Hypothalamus (tissue), 51 donors: Measurements from ENCODE around the gene FRRS1.
A peak's percentile ranks its signal among the peaks of the same experiment; 100 is the strongest.
"Not testable (repeated sequence)": the region's sequence is repeated elsewhere in the genome, so short reads cannot be mapped to it uniquely, and the experiment has no call there.

ENCODE experiments used
- DNase-seq, 51 donors: peaks; one replicate each; lab custom pipeline; 2025; lab: John Stamatoyannopoulos, UW

The FRRS1 gene

DNA sequence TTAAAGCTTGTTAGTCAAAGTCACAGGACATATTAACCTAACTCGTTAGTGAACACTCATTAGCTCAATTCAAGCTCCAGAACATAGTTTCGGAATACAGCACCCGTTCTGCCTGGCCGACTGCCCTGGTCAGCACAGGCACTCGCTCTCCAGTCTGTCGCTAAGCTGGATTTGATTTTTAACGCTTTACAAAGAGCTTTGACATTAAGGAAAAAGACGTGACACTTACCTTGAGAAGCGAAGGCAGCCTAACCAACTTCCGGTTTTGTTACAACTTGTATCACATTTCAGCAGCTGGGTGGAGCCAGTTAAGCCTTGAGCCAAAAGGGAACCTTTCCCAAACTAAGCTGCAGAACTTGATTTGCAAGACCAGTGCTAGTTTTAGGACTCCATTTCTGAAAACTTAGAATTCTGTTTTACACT lies at the start of gene FRRS1:
Gene FRRS1, minus strand, starts transcription at position 258 of the 423 bp plus-strand sequence. CDS start 17,867 bp downstream, outside the sequence.
- DNase-seq, result peak in 24 of 51 donors; percentile 0 to 27 (median 4)

- no peak for DNase-seq
Measured at GRCh38 chr1:99814373-99814900, 48.0 kb upstream of the FRRS1 start.

GRCh38 chr1:99811747-99812146 lies 45.3 kb upstream of the FRRS1 start:
- DNase-seq, result no peak

DNA sequence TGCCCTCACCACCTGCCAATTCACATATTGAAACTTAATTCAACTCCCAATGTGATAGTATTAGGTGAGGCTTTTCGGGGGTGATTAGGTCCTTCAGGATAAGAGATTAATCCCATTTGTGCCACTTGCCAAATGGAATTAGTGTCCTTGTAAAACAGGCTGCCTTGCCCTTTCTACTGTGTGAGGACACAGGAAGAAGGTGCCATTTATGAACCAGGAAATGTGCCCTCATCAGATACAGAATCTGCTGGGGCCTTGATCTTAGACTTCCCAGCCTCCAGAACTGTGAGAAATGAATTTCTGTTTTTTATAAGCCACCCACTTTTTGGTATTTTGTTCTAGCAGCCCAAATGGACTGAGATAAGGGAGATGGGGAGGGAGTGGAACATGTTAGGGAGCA lies 44.6 kb upstream of the FRRS1 start:
- DNase-seq, result no peak

DNA sequence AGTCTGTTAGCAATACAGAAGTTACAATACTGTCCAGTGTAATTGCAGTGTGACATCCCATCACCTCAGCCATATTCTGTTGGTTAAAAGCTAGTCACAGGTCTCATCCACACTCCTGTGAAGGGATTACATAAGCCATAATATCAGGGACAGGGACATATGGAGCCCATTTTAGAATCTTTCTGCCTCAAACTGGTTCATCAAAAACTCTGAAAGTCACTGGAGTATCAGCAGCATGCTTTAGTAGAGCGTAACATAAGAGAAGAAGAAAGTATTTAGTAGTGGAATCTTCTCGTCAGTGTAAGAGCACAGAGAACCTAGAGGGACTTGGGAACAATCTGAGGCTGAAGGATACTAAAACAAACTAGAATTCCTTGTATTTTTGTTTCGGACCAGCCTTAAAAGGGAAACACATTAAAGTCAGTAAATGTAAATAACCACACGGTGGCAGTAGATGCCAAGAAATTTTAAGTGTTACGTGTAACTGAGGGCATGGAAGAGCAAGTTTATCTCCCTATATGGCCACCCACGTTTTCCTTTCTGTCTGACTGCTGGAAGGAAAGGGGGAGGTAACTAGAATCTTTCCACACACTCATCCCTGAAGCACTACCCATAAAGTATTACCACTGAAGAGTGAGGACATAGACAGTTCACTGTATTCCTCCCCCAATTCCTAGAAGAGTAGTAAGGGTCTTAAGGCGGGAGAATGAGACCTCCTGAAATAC lies 42.1 kb upstream of the FRRS1 start:
- peak in 9 of 51 donors; percentile 1 to 67 (median 16) for DNase-seq

GRCh38 chr1:99806882-99807281 lies 40.4 kb upstream of the FRRS1 start:
- DNase-seq, result no peak

GRCh38 chr1:99801584-99801983 lies 35.1 kb upstream of the FRRS1 start:
- DNase-seq, result no peak

DNA sequence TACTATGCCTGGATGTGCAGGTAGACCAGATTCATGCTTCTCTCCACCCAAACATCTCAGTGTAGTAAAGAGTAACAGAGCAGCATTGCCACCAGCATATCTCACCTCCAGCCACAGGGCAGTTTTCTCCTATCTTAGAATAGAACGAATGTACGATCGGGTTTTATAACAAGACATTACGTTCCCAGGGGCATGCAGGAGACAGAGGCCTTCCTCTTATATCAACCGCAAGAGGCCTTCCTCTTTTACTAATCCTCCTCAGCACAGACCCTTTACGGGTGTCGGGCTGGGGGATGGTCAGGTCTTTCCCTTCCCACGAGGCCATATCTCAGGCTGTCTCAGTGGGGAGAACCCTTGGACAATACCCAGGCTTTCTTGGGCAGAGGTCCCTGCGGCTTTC lies 27.4 kb upstream of the FRRS1 start:
- DNase-seq, result not testable (repeated sequence)

- DNase-seq, result no peak
Measured at GRCh38 chr1:99789715-99790114, 23.3 kb upstream of the FRRS1 start.

DNA sequence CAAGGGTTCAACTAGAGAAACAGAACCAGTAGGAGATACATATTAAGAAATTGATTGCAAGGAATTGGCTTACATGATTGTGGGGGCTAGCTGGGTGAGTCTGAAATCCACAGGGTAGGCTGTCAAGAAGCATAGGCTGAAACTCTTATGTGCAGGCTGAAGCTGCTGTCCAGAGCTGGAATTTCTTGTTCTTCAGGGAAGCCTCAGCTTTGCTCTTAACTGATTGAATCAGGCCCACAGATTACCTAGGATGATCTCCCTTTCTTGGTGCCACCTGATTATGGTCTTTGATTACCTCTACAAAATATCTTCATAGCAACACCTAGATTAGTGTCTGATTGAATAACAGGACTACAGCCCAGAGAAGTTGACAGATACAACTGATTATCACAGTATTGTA lies 22.5 kb upstream of the FRRS1 start:
- DNase-seq, result no peak

GRCh38 chr1:99786751-99787501 lies 20.5 kb upstream of the FRRS1 start:
- no peak for DNase-seq

GRCh38 chr1:99784809-99785255 lies 18.4 kb upstream of the FRRS1 start:
- DNase-seq, result no peak

- DNase-seq, result no peak
Measured at GRCh38 chr1:99784143-99784542, 17.7 kb upstream of the FRRS1 start.

GRCh38 chr1:99782920-99783319 lies 16.5 kb upstream of the FRRS1 start:
- no peak for DNase-seq

GRCh38 chr1:99782397-99782796 lies 16.0 kb upstream of the FRRS1 start:
- no peak for DNase-seq

DNA sequence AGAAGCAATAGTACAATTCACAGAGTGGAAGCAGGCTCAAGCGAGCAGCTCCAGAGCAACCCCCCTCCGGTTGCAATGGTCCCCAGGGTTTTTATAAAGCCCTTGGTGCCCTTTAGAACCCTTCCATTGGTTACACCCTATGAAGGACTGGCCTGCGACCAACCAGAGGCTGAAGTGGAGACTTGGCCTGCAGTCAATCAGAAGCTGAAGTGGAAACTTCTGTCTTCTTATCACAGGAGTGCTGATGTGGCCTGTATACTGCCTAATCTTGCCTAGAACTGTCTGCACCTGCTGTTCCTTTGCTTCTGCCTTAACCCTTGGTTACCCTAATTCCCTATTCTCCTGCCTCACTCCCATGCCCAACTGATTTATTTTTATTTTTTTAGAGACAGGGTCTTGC lies 15.4 kb upstream of the FRRS1 start:
- DNase-seq, result no peak

DNA sequence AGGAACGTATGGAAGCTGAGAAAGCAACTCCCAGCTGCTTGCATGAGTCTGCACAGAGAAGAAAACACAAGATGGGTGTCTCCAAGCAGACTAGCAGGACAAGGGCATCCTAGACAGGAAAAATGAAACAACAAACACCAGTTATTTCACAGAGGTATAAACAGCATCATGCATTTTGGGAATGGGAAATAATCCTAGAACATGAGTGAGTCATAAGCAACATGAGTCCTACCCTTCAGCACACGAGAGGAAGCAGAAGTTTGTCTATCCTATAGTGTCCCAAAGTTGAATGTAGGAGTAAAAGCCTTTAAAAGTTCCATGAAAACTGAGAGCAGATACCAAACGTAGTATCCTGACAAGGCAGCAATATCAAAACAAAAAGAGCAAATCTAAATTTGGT lies 11.3 kb upstream of the FRRS1 start:
- DNase-seq, result no peak

DNA sequence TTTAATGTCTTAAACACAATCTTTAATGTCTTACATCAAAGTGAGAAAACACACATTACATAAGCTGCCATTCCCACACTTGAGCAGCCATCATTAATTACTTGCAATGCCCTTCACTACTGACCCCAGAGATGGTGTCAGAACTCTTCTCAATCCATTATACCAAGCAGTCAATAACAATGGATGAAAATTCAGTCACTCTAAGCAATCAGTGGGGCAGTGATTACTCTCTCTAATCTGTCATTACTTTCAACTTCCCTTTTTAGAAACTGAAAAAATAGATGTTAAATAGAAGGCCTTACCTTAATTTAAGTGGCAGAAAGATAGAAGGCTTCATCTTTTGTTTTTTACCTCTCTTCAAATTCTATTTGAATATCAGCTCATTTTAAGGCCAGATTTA lies 9.7 kb upstream of the FRRS1 start:
- DNase-seq, result no peak

GRCh38 chr1:99772809-99773208 lies 6.4 kb upstream of the FRRS1 start:
- no peak for DNase-seq

- DNase-seq, result no peak
Measured at GRCh38 chr1:99771513-99771918, 5.1 kb upstream of the FRRS1 start.

GRCh38 chr1:99768524-99769245 lies 2.2 kb upstream of the FRRS1 start:
- no peak for DNase-seq
